ENCODE measurements around the gene KCNQ1.

GRCh38 chr11:2549080-2549479 lies 104.3 kb downstream of the KCNQ1 start:
- TF ChIP-seq, protein P1, sequence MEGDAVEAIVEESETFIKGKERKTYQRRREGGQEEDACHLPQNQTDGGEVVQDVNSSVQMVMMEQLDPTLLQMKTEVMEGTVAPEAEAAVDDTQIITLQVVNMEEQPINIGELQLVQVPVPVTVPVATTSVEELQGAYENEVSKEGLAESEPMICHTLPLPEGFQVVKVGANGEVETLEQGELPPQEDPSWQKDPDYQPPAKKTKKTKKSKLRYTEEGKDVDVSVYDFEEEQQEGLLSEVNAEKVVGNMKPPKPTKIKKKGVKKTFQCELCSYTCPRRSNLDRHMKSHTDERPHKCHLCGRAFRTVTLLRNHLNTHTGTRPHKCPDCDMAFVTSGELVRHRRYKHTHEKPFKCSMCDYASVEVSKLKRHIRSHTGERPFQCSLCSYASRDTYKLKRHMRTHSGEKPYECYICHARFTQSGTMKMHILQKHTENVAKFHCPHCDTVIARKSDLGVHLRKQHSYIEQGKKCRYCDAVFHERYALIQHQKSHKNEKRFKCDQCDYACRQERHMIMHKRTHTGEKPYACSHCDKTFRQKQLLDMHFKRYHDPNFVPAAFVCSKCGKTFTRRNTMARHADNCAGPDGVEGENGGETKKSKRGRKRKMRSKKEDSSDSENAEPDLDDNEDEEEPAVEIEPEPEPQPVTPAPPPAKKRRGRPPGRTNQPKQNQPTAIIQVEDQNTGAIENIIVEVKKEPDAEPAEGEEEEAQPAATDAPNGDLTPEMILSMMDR (conservative IDR thresholded peaks at IDR 0.05; ENCODE audit: low read depth in 2 of 2), result no peak
- TF ChIP-seq STAT1 (IDR thresholded peaks at IDR 0.05; ENCODE audit: unreplicated experiment), result no peak
- TF ChIP-seq EZH2phosphoT487 (IDR thresholded peaks at IDR 0.05; ENCODE audit: unreplicated experiment), result no peak

Measured in GM23338 (cell line).